ENCODE measurements around the gene SCD5.

The SCD5 gene

GRCh38 chr4:82623121-82623683 lies 175.4 kb downstream of the SCD5 start:
- DNase-seq, result no peak

GRCh38 chr4:82621251-82621650 lies 177.3 kb downstream of the SCD5 start:
- DNase-seq, result no peak

- DNase-seq, result no peak
Observed at GRCh38 chr4:82620126-82620735, 178.4 kb downstream of the SCD5 start.

GRCh38 chr4:82618103-82618720 lies 180.4 kb downstream of the SCD5 start:
- DNase-seq, result no peak

- no peak for DNase-seq
Observed at GRCh38 chr4:82614838-82615449, 183.7 kb downstream of the SCD5 start.

- DNase-seq, result no peak
Observed at GRCh38 chr4:82613121-82613520, 185.5 kb downstream of the SCD5 start.

GRCh38 chr4:82611982-82612381 lies 186.6 kb downstream of the SCD5 start:
- DNase-seq, result no peak

GRCh38 chr4:82611527-82611926 lies 187.1 kb downstream of the SCD5 start:
- no peak for DNase-seq

GRCh38 chr4:82610041-82610440 lies 188.6 kb downstream of the SCD5 start:
- no peak for DNase-seq

GRCh38 chr4:82606622-82607021 lies 192.0 kb downstream of the SCD5 start:
- DNase-seq, result no peak

- DNase-seq, result no peak
Observed at GRCh38 chr4:82604522-82604921, 194.1 kb downstream of the SCD5 start.

GRCh38 chr4:82601242-82602015 lies 197.2 kb downstream of the SCD5 start:
- no peak for DNase-seq

GRCh38 chr4:82599336-82599735 lies 199.3 kb downstream of the SCD5 start:
- DNase-seq, result no peak

- no peak for DNase-seq
Observed at GRCh38 chr4:82594456-82594855, 204.1 kb downstream of the SCD5 start.

GRCh38 chr4:82593411-82593810 lies 205.2 kb downstream of the SCD5 start:
- no peak for DNase-seq

GRCh38 chr4:82592639-82593038 lies 206.0 kb downstream of the SCD5 start:
- no peak for DNase-seq

- no peak for DNase-seq
Observed at GRCh38 chr4:82591592-82591991, 207.0 kb downstream of the SCD5 start.

- no peak for DNase-seq
Observed at GRCh38 chr4:82589756-82590155, 208.8 kb downstream of the SCD5 start.

GRCh38 chr4:82588771-82589270 lies 209.8 kb downstream of the SCD5 start:
- no peak for DNase-seq

- DNase-seq, result no peak
Observed at GRCh38 chr4:82587826-82588540, 210.6 kb downstream of the SCD5 start.

GRCh38 chr4:82585690-82586435 lies 212.7 kb downstream of the SCD5 start:
- DNase-seq, result no peak

- DNase-seq, result no peak
Observed at GRCh38 chr4:82584931-82585330, 213.7 kb downstream of the SCD5 start.

Data from NCI-H226 (cell line).